ENCODE measurements around the gene GTF2H1. TPM values are rescaled to one million over a fixed set of nuclear protein-coding genes. Genes with fewer than 3 reads are reported as not detected.

Gene GTF2H1
- total RNA-seq, 1 experiment from 2014 or later, result 39.4 TPM

GRCh38 chr11:18371279-18371678, 48.9 kb downstream of the GTF2H1 start:
- no peaks in the 10 kb centered on the region for H3K27me3 ChIP-seq (ENCODE audit: insufficient read depth, low read length)
- no peak overlapping the region for H4K91ac ChIP-seq (ENCODE audit: insufficient read length, low read depth, low read length)
- Mint-ChIP-seq H3K9me3 (no peaks in the 10 kb centered on the region), H3K27me3 (ENCODE audit: low read depth) (no peaks in the 10 kb centered on the region), H3K36me3 (ENCODE audit: insufficient read depth in 1 of 3, low read depth in 3 of 3) (peaks cover under 1 to 12% (median 9%) of the 10 kb centered on the region in 3 experiments; a peak in 5 of 7 replicates), H3K27ac (no peak overlapping the region), H3K4me3 (no peak overlapping the region), H3K4me1 (no peaks in the 10 kb centered on the region)
- no peak overlapping the region for H2BK12ac ChIP-seq (ENCODE audit: insufficient read length, low read depth, low read length)
- H2AK5ac ChIP-seq (ENCODE audit: insufficient read length, low read length), result no peak overlapping the region
- no peaks in the 10 kb centered on the region for H3K79me1 ChIP-seq (ENCODE audit: insufficient read depth, low read depth, low read length, poor library complexity, severe bottlenecking)
- H3K4me2 ChIP-seq (ENCODE audit: insufficient read depth, insufficient read length, low read length), result no peak overlapping the region
- no peak overlapping the region for H3K27ac ChIP-seq (ENCODE audit: insufficient read length, low read depth, low read length)
- WGBS (ENCODE audit: extremely low coverage, insufficient read length, low lambda C conversion rate), result no CpG with 5 or more reads among the region's 2 CpGs
- H2BK5ac ChIP-seq (ENCODE audit: insufficient read length, low read length), result no peak overlapping the region
- H3K18ac ChIP-seq (ENCODE audit: insufficient read length, low read depth, low read length), result no peak overlapping the region
- no peak overlapping the region for H2AFZ ChIP-seq (ENCODE audit: low read length)
- no peaks in the 10 kb centered on the region for H4K20me1 ChIP-seq (ENCODE audit: control insufficient read depth, insufficient read depth, insufficient read length)
- H3K9me3 ChIP-seq (ENCODE audit: control insufficient read depth, low read depth, low read length), result no peaks in the 10 kb centered on the region
- TF ChIP-seq CTCF (conservative IDR thresholded peaks at IDR 0.05), result no peak
- H3K4me1 ChIP-seq (ENCODE audit: insufficient read depth, low read length), result no peaks in the 10 kb centered on the region
- no peaks in the 10 kb centered on the region for H3K23me2 ChIP-seq (ENCODE audit: insufficient read length, low read depth, low read length, poor library complexity, severe bottlenecking)
- H2BK15ac ChIP-seq (ENCODE audit: low read depth, low read length), result no peak overlapping the region
- no peak overlapping the region for H4K8ac ChIP-seq (replicated peaks; ENCODE audit: insufficient read length, low read depth, low read length)
- H3K9ac ChIP-seq (ENCODE audit: extremely low read depth, insufficient read length, low read length), result no peak overlapping the region
- no peaks in the 10 kb centered on the region for H3K79me2 ChIP-seq (ENCODE audit: insufficient read depth, low read length)
- no peak overlapping the region for H3K14ac ChIP-seq (ENCODE audit: insufficient read depth, low read length)
- no peak overlapping the region for H3K23ac ChIP-seq (ENCODE audit: insufficient read length, low read depth, low read length)
- H4K5ac ChIP-seq (ENCODE audit: insufficient read length, low read depth, low read length), result no peak overlapping the region
- no peak overlapping the region for H3K4ac ChIP-seq (ENCODE audit: low read depth, low read length)
- no peak overlapping the region for H3K56ac ChIP-seq (ENCODE audit: insufficient read length, low read depth, low read length)
- no peak overlapping the region for H3T11ph ChIP-seq (ENCODE audit: low read length)
- no peak overlapping the region for H2BK20ac ChIP-seq (ENCODE audit: low read depth, low read length, poor library complexity, severe bottlenecking)
- DNase-seq, result no peak
- no peak overlapping the region for H2BK120ac ChIP-seq (ENCODE audit: low read depth, low read length, poor library complexity, severe bottlenecking)

Data from H9 (cell line).